Ascending aorta (tissue), 2 donors: ENCODE data around the gene ARID4B. TPM values are rescaled to one million over a fixed set of nuclear protein-coding genes. Genes with fewer than 3 reads are reported as not detected.
"Not testable (repeated sequence)": the region's sequence is repeated elsewhere in the genome, so short reads cannot be mapped to it uniquely, and the experiment has no call there.

Experiments used
- DNase-seq, 2 donors: peaks; one replicate each; pipeline ENCODE4 v3.0.0-alpha.2; 2019; ENCODE audit warnings: low spot score in 2 of 2
- H3K27ac ChIP-seq, 2 donors: fragments of 200-600 bp; sonication (generic); one replicate each; pipeline ENCODE4 v1.5.1; 2016 to 2017; ENCODE audit warnings: mild to moderate bottlenecking in 1 of 2
- H3K27me3 ChIP-seq: fragments of 200-600 bp; sonication (generic); one replicate; pipeline ENCODE4 v1.5.1; 2017
- H3K36me3 ChIP-seq, 2 donors: fragments of 200-600 bp; sonication (generic); one replicate each; pipeline ENCODE4 v1.5.1; 2016
- H3K4me1 ChIP-seq, 2 donors: fragments of 200-600 bp; sonication (generic); one replicate each; pipeline ENCODE4 v1.5.1; 2016 to 2017; ENCODE audit warnings: mild to moderate bottlenecking in 1 of 2
- H3K4me3 ChIP-seq, 2 donors: fragments of 200-600 bp; sonication (generic); one replicate each; pipeline ENCODE4 v1.5.1; 2016 to 2017; ENCODE audit warnings: mild to moderate bottlenecking in 1 of 2
- H3K9me3 ChIP-seq, 2 donors: fragments of 200-600 bp; sonication (generic); one replicate each; pipeline ENCODE4 v1.5.1; 2016
- intact Hi-C: fragments of 100-400 bp; cut with DNase I; formaldehyde crosslinking; loops from one replicate; pipeline ENCODE4 v1.15.1; 2023
- total RNA-seq: library from RNA; depleted of rRNA; stranded (reverse); fragments of >200 nt; gene quantifications from one replicate; pipeline ENCODE4 v1.1.0, GENCODE V29; 2016
- TF ChIP-seq, protein P1 (sequence below), 3 experiments: fragments of 200-600 bp in 2 of 3; fragments of 450-650 bp in 1 of 3; sonication (generic) in 2 of 3; IDR thresholded peaks; one replicate each; pipeline ENCODE4 v1.5.1; 2016 to 2019; ENCODE audit warnings: antibody characterized with exemption in 3 of 3, mild to moderate bottlenecking in 1 of 3, moderate library complexity in 1 of 3

Gene ARID4B
- total RNA-seq, 1 donor from 2014 or later = 22.5 TPM

DNA sequence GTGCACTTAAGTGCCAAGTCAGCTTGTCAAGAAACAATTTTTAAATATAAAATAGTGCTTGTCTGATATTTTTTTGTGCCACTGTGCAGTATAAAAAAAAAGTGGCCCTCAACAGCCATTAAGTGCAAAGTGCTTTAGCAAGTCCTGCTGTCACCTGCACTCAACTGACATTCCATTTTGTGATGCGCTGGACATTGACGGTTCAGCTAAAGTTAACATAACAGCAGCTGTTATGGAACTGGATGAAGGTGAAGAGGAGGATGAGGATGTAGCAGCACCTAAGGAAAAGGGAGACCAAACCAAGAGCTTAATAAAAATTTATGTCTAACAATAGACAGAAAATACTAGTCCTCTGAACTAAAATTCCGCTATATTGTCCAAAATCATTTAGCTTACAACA lies 159.6 kb downstream of the ARID4B start:
- Histone ChIP-seq H3K27ac (no peak overlapping the region), H3K9me3 (no peaks in the 10 kb centered on the region), H3K4me1 (no peaks in the 10 kb centered on the region), H3K4me3 (no peak overlapping the region), H3K36me3 (peaks cover 39 to 43% of the 10 kb centered on the region in 2 donors), H3K27me3 (no peaks in the 10 kb centered on the region)
- intact Hi-C loops = no loop called here
- no peak for DNase-seq
- TF ChIP-seq, protein P1, sequence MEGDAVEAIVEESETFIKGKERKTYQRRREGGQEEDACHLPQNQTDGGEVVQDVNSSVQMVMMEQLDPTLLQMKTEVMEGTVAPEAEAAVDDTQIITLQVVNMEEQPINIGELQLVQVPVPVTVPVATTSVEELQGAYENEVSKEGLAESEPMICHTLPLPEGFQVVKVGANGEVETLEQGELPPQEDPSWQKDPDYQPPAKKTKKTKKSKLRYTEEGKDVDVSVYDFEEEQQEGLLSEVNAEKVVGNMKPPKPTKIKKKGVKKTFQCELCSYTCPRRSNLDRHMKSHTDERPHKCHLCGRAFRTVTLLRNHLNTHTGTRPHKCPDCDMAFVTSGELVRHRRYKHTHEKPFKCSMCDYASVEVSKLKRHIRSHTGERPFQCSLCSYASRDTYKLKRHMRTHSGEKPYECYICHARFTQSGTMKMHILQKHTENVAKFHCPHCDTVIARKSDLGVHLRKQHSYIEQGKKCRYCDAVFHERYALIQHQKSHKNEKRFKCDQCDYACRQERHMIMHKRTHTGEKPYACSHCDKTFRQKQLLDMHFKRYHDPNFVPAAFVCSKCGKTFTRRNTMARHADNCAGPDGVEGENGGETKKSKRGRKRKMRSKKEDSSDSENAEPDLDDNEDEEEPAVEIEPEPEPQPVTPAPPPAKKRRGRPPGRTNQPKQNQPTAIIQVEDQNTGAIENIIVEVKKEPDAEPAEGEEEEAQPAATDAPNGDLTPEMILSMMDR (IDR thresholded peaks at IDR 0.05) = no peak

DNA sequence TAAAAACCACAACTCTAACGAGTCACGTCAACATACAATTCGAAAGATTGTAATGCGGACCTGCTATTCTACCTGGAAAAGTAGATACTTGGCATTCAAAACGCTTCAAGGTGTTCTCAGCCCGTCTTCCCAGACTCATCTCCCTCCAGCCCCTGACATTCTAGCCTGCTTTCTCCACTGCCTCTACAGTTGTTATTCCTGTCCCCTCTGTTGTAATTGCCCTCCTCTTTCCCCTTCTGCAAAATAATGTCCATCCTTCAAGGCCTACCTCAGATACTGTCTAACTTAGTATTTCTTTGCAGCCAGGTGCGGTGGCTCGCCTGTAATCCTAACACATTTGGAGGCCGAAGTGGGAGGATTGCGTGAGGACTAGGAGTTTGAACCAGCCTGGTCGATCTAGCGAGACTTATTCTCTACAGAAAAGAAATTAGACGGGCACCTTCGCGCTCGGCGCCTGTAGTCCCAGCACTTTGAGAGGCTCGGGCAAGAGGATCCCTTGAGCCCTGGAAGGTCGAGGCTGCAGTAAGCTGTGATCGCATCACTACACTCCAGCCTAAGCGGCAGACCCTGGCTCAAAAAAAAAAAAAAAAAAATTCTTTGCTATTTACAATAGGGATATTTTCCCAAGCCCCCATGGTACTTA lies 166.2 kb downstream of the ARID4B start:
- no peaks in the 10 kb centered on the region for H3K9me3 ChIP-seq
- peak overlapping the region; percentile 67 to 86 for H3K4me3 ChIP-seq
- peak overlapping the region; percentile 85 for H3K27ac ChIP-seq
- no peaks in the 10 kb centered on the region for H3K27me3 ChIP-seq
- TF ChIP-seq, protein P1 (IDR thresholded peaks at IDR 0.05) = no peak
- H3K36me3 ChIP-seq = peaks cover 9 to 10% of the 10 kb centered on the region in 2 donors
- peaks cover 6 to 9% of the 10 kb centered on the region in 2 donors for H3K4me1 ChIP-seq
- intact Hi-C loops = loop anchor here (1.0 to 2.0 kb wide), 4 partner anchors 33 to 343 kb away; partner anchors contain the start of genes ARID4B, B3GALNT2, GGPS1 and TBCE
- no peak for DNase-seq

DNA sequence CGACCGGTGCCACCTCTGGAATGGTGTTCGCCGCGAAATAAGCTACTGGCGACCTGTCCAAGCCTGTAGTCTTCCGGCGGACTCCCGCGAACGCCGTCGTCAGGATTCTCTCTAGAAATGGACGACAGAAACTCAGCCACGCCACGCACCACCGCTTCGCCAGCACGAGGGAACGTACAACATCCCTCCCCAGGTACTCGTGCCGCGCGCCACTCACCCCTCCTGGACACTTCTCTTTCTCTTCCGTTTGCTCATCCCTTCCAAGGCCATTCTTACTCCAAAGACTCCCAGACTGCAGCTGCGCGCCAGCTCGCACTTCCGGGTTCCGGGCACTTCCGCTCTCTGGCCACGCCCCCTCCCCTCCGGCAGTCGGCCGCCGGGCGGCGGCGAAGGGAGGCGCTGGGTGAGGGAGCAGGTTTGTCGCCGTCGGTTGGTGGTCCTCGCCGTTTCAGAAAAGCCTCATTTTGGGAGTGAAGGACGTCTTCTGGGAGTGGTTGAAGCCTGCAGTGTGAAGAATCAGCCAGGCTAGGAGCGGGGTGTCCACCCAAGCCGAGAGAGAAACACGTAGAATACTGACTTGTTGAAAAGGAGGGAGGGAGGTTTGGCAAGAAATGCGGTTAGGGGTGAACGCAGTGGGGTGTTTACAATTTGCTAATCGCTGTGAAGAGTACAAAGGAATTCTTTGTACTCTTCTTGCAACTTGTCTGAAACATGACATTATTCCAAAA lies 166.9 kb downstream of the ARID4B start, which contains the start of gene RBM34:
Gene RBM34, minus strand, starts transcription at position 294 of the 728 bp plus-strand sequence. Its CDS starts 24 bp downstream, at position 270.
- H3K9me3 ChIP-seq = no peaks in the 10 kb centered on the region
- H3K27ac ChIP-seq = peak within 1 kb of the TSS; percentile 85
- peak; percentile 64 to 95 for DNase-seq
- intact Hi-C loops = loop anchor here (1.0 to 2.0 kb wide), 4 partner anchors 32 to 344 kb away; partner anchors contain the start of genes ARID4B, B3GALNT2, GGPS1 and TBCE
- H3K36me3 ChIP-seq = peaks cover 13% of the 10 kb centered on the region in 2 donors
- TF ChIP-seq, protein P1 (IDR thresholded peaks at IDR 0.05) = peak in 2 of 3 experiments; percentile 15 to 35
- no peaks in the 10 kb centered on the region for H3K27me3 ChIP-seq
- peak within 1 kb of the TSS; percentile 67 to 86 for H3K4me3 ChIP-seq
- peaks cover 6 to 9% of the 10 kb centered on the region in 2 donors for H3K4me1 ChIP-seq

DNA sequence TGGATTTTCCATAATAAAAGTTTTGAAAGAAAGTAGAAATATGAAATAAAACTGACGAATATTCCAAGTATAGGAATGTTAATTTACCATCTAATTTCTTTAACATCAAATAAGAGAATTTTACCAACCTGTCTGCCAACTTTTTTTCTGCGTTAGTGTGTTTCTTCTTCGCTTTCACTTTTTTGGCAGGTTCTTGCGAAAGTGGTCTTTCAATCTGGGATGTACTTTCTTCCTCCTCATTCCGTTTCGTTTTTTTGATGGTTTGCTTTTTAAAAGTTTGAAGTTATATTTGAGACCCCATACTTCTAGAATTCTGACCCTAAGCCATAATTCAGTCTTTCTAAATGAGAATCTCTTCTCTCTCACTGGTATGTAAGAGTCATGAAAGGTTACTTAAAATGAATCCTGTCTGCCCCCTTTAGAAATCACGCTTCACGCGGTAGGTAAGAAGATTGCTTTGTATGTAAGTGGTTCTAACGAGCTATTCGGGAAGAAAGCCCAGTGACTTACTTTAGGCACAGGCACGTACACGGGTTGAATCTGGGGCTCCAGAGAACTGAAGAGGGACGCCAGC lies 167.5 kb downstream of the ARID4B start:
- no peak for DNase-seq
- H3K4me1 ChIP-seq = peaks cover 6 to 9% of the 10 kb centered on the region in 2 donors
- intact Hi-C loops = loop anchor here (2.0 kb wide), 3 partner anchors 32 to 344 kb away; partner anchors contain the start of genes B3GALNT2, TBCE and TOMM20

DNA sequence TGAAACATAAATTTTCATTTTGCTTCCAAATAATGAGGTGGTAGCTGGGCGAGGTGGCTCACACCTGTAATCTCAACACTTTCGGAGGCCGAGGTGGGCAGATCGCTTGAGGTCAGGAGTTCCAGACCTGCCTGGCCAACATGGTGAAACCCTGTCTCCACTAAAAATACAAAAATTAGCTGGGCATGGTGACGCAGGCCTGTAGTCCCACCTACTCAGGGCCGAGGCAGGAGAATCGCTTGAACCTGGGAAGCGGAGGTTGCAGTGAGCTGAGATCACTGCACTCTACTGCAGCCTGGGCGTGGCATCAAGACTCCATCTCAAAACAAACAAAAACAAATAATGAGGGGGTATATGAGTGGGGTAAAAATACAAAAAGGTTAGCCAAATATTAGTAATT lies 168.0 kb downstream of the ARID4B start:
- H3K27me3 ChIP-seq, H3K4me1 ChIP-seq, DNase-seq, H3K27ac ChIP-seq, H3K9me3 ChIP-seq: not testable (repeated sequence)
- H3K4me3 ChIP-seq = peak overlapping the region; percentile 67 to 86
- peaks cover 17 to 20% of the 10 kb centered on the region in 2 donors for H3K36me3 ChIP-seq
- intact Hi-C loops = loop anchor here (2.0 kb wide), 3 partner anchors 31 to 345 kb away; partner anchors contain the start of genes B3GALNT2, TBCE and TOMM20

More for the DNA sequence above, 167.5 kb downstream of the ARID4B start:
- Histone ChIP-seq H3K27ac (peak overlapping the region; percentile 85), H3K9me3 (no peaks in the 10 kb centered on the region), H3K4me3 (peak overlapping the region; percentile 67 to 86), H3K27me3 (no peaks in the 10 kb centered on the region), H3K36me3 (peaks cover 14 to 18% of the 10 kb centered on the region in 2 donors)
- TF ChIP-seq, protein P1 (IDR thresholded peaks at IDR 0.05) = peak in 1 of 3 experiments; percentile 8

DNA sequence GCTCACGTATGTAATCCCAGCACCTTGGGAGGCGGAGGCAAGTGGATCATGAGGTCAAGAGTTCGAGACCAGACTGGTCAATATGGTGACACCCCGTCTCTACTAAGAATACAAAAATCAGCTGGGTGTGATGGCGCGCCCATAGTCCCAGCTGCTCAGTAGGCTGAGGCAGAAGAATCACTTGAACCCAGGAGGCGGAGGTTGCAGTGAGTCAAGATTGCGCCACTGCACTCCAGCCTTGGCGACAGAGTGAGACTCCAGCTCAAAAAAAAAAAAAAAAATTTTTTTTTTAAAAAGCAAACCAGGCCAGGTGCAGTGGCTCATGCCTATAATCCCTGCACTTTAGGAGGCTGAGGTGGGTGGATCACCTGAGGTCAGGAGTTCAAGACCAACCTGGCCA lies 168.7 kb downstream of the ARID4B start:
- H3K4me1 ChIP-seq, intact Hi-C loops, H3K27ac ChIP-seq, DNase-seq, H3K27me3 ChIP-seq, H3K9me3 ChIP-seq: not testable (repeated sequence)
- Histone ChIP-seq H3K4me3 (peak overlapping the region in 1 of 2 donors; percentile 86), H3K36me3 (peaks cover 19 to 27% of the 10 kb centered on the region in 2 donors)
